ENCODE measurements around the gene USP6NL. TPM values are rescaled to one million over a fixed set of nuclear protein-coding genes. Genes with fewer than 3 reads are reported as not detected.
A peak's percentile ranks its signal among the peaks of the same experiment; 100 is the strongest.

The USP6NL gene
- total RNA-seq, 1 donor from 2014 or later, result 64.5 TPM

- intact Hi-C loops (cut with micrococcal nuclease), result loop anchor here (2.0 kb wide), 1 partner anchor 205 kb away; no protein-coding TSS in a partner anchor
- Mint-ChIP-seq H3K4me1 (peaks cover 44% of the 10 kb centered on the region), H3K27me3 (no peaks in the 10 kb centered on the region), H3K36me3 (ENCODE audit: low read depth) (peaks cover 51% of the 10 kb centered on the region), H3K27ac (no peak overlapping the region), H3K9me3 (no peaks in the 10 kb centered on the region), H3K4me3 (no peak overlapping the region)
- POLR2A ChIA-PET, result interaction anchor here (0.5 kb wide), 2 partner anchors 111 to 204 kb away, joined by 3 to 4 read pairs; no protein-coding TSS in a partner anchor
- ATAC-seq (ENCODE audit: low read depth) (no peak), DNase-seq (no peak)
- TF ChIP-seq, protein P1, sequence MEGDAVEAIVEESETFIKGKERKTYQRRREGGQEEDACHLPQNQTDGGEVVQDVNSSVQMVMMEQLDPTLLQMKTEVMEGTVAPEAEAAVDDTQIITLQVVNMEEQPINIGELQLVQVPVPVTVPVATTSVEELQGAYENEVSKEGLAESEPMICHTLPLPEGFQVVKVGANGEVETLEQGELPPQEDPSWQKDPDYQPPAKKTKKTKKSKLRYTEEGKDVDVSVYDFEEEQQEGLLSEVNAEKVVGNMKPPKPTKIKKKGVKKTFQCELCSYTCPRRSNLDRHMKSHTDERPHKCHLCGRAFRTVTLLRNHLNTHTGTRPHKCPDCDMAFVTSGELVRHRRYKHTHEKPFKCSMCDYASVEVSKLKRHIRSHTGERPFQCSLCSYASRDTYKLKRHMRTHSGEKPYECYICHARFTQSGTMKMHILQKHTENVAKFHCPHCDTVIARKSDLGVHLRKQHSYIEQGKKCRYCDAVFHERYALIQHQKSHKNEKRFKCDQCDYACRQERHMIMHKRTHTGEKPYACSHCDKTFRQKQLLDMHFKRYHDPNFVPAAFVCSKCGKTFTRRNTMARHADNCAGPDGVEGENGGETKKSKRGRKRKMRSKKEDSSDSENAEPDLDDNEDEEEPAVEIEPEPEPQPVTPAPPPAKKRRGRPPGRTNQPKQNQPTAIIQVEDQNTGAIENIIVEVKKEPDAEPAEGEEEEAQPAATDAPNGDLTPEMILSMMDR (IDR thresholded peaks at IDR 0.05), result no peak
- CTCF ChIA-PET, result interaction anchor here (3.5 to 4.0 kb wide), 2 partner anchors 213 to 244 kb away, joined by 76 to 92 read pairs; no protein-coding TSS in a partner anchor
These were observed 97.7 kb downstream of the USP6NL start for GRCh38 chr10:11513727-11514126.

DNA sequence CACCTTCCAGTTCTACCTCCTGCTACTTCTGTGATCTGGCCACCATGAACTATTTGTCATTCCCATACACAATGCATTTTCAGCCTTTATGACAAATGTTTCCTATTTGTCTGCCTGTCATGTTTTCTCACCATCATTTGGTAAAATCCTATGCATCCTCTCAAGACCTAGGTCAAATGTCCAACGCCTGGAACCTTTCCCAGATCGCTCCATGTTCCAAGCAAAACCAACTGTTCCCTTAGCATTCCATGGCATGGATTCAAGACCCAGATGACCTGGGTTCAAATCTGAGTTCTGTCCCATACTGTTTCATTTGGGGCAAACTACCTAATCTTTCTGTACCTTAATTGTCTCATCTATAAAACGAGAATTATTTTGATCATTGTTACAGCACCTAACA is 98.9 kb downstream of the USP6NL start:
- H3K36me3 Mint-ChIP-seq (ENCODE audit: low read depth), result peaks cover 56% of the 10 kb centered on the region
- peak overlapping the region; percentile 36 for H3K27ac Mint-ChIP-seq
- TF ChIP-seq, protein P1 (IDR thresholded peaks at IDR 0.05), result no peak
- peaks cover 36% of the 10 kb centered on the region for H3K4me1 Mint-ChIP-seq
- no peaks in the 10 kb centered on the region for H3K27me3 Mint-ChIP-seq
- POLR2A ChIA-PET, result no interaction called here
- ATAC-seq (ENCODE audit: low read depth), result no peak
- no peaks in the 10 kb centered on the region for H3K9me3 Mint-ChIP-seq
- H3K4me3 Mint-ChIP-seq, result no peak overlapping the region
- CTCF ChIA-PET, result interaction anchor here (0.6 to 2.6 kb wide), 2 partner anchors 213 to 245 kb away, joined by 3 to 8 read pairs; no protein-coding TSS in a partner anchor
- intact Hi-C loops (cut with micrococcal nuclease), result no loop called here
- DNase-seq, result no peak

GRCh38 chr10:11511321-11511720 is 100.1 kb downstream of the USP6NL start:
- DNase-seq (no peak), ATAC-seq (ENCODE audit: low read depth) (no peak)
- Mint-ChIP-seq H3K27ac (no peak overlapping the region), H3K36me3 (ENCODE audit: low read depth) (peaks cover 58% of the 10 kb centered on the region), H3K4me3 (no peak overlapping the region), H3K4me1 (peaks cover 27% of the 10 kb centered on the region), H3K9me3 (no peaks in the 10 kb centered on the region), H3K27me3 (no peaks in the 10 kb centered on the region)
- ChIA-PET POLR2A (interaction anchor here (0.6 kb wide), 1 partner anchor 162 kb away, joined by 5 read pairs; no protein-coding TSS in a partner anchor), CTCF (interaction anchor here (2.6 kb wide), 1 partner anchor 247 kb away, joined by 8 read pairs; no protein-coding TSS in a partner anchor)
- TF ChIP-seq, protein P1 (IDR thresholded peaks at IDR 0.05), result no peak
- intact Hi-C loops (cut with micrococcal nuclease), result no loop called here

DNA sequence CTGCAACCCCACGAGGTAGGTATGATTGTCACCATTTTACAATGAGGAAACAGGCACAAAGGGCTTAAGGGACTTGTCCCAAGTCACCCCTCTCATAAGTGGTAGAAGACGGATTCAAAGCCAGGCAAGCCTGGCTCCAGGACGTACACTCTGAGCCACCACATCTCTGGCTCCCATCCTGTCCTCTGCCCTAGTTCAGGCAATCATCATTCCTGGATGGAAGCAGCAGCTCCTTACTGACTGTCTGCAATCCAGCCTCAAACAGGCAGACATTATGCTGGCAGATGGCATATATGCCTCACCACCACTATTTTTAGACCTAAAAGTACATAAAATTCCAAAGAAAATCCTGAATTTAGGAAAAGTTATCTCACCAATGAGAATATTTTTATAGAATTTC is 100.7 kb downstream of the USP6NL start:
- CTCF ChIA-PET, result interaction anchor here (2.6 kb wide), 1 partner anchor 247 kb away, joined by 8 read pairs; no protein-coding TSS in a partner anchor
- POLR2A ChIA-PET, result interaction anchor here (0.6 kb wide), 1 partner anchor 118 kb away, joined by 5 read pairs; no protein-coding TSS in a partner anchor
- TF ChIP-seq, protein P1 (IDR thresholded peaks at IDR 0.05), result no peak
- DNase-seq (no peak), ATAC-seq (ENCODE audit: low read depth) (no peak)
- H3K4me3 Mint-ChIP-seq, result no peak overlapping the region
- H3K27ac Mint-ChIP-seq, result no peak overlapping the region
- H3K4me1 Mint-ChIP-seq, result peaks cover 27% of the 10 kb centered on the region
- H3K36me3 Mint-ChIP-seq (ENCODE audit: low read depth), result peaks cover 63% of the 10 kb centered on the region
- H3K27me3 Mint-ChIP-seq, result no peaks in the 10 kb centered on the region
- intact Hi-C loops (cut with micrococcal nuclease), result no loop called here
- no peaks in the 10 kb centered on the region for H3K9me3 Mint-ChIP-seq

DNA sequence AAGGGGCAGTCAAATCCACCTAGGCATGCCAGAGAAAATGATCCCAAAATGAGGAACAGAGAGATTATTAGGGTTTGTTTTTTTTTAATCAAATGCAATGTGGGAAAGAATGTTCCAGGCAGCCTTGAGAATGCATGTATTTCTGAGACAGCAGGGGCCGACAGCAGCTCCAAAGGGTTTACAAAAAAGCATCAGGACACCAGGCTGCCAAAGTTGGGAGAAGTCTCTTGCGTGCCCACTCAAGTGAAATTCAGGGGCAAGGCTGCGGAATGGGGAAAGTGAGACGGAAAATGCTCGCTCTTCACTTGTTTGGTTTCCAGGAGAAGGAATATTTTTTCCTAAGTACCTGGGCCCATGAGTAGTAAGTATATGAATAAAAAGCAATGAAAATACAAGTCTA is 101.2 kb downstream of the USP6NL start:
- Mint-ChIP-seq H3K4me3 (no peak overlapping the region), H3K27ac (no peak overlapping the region), H3K36me3 (ENCODE audit: low read depth) (peaks cover 62% of the 10 kb centered on the region), H3K27me3 (no peaks in the 10 kb centered on the region), H3K9me3 (no peaks in the 10 kb centered on the region), H3K4me1 (peaks cover 27% of the 10 kb centered on the region)
- DNase-seq (no peak), ATAC-seq (ENCODE audit: low read depth) (no peak)
- intact Hi-C loops (cut with micrococcal nuclease), result no loop called here
- ChIA-PET POLR2A (interaction anchor here (0.6 kb wide), 1 partner anchor 119 kb away, joined by 5 read pairs; no protein-coding TSS in a partner anchor), CTCF (interaction anchor here (2.6 kb wide), 1 partner anchor 248 kb away, joined by 8 read pairs; no protein-coding TSS in a partner anchor)
- TF ChIP-seq, protein P1 (IDR thresholded peaks at IDR 0.05), result no peak

Measured in activated B cell treated with CpG ODN at 0.5 μM for 24 hours (primary cell).